SK-N-SH (cell line): Measurements from ENCODE around the gene BCAS4. TPM values are rescaled to one million over a fixed set of nuclear protein-coding genes. Genes with fewer than 3 reads are reported as not detected.

Experiments
- CTCF ChIA-PET: fragments of 300-600, 350-600 bp; formaldehyde crosslinking; extraction: SDS; loops from one replicate; lab custom pipeline; 2021; lab: Yijun Ruan, JAX
- POLR2A ChIA-PET: fragments of 350-600 bp; sonication (Branson Sonifier 250); formaldehyde crosslinking; extraction: SDS; loops from one replicate; lab custom pipeline; 2020; ENCODE audit warnings: antibody characterized with exemption, inconsistent platforms; lab: Yijun Ruan, JAX
- DNase-seq: peaks from one replicate; pipeline ENCODE4 v3.0.0; 2012
- H2AFZ ChIP-seq: fragments of 200-600 bp; sonication (generic); 2 replicates; pipeline ENCODE4 v1.8.1; 2016; ENCODE audit warnings: antibody characterized with exemption, mild to moderate bottlenecking, low read depth
- H3F3A ChIP-seq: fragments of 200-600 bp; sonication (generic); replicated peaks from 2 replicates; pipeline ENCODE3; 2016; ENCODE audit warnings: antibody characterized with exemption, mild to moderate bottlenecking; ENCODE audit not compliant: insufficient read depth
- H3K27ac ChIP-seq, 2 experiments: fragments of 200-500 bp in 1 of 2; fragments of 200-600 bp in 1 of 2; sonication (Bioruptor generic) in 1 of 2; sonication (generic), shearing (Covaris generic) in 1 of 2; 2 replicates each; pipeline versions ENCODE4 v1.5.1 to v1.6.1; 2014 to 2016; ENCODE audit warnings: low read depth in 2 of 2, inconsistent platforms in 1 of 2, low read length in 1 of 2, mild to moderate bottlenecking in 1 of 2, mixed read lengths in 1 of 2
- H3K27me3 ChIP-seq: fragments of 200-600 bp; sonication (generic), shearing (Covaris generic); 2 replicates; pipeline ENCODE4 v1.6.1; 2016; ENCODE audit warnings: mixed run types; ENCODE audit not compliant: insufficient read depth
- H3K36me3 ChIP-seq, 2 experiments: fragments of 200-500 bp in 1 of 2; fragments of 200-600 bp in 1 of 2; sonication (Bioruptor generic) in 1 of 2; sonication (generic) in 1 of 2; replicated peaks in 1 of 2; 2 replicates each; pipeline versions ENCODE3 to v1.5.1; 2014 to 2016; ENCODE audit warnings: low read length in 1 of 2, mild to moderate bottlenecking in 1 of 2; ENCODE audit not compliant: insufficient read depth in 2 of 2, control insufficient read depth in 1 of 2
- H3K4me1 ChIP-seq, 2 experiments: fragments of 200-500 bp in 1 of 2; fragments of 200-600 bp in 1 of 2; sonication (Bioruptor generic) in 1 of 2; sonication (generic), shearing (Covaris generic) in 1 of 2; 2 replicates each; pipeline versions ENCODE4 v1.5.1 to v1.6.1; 2014 to 2016; ENCODE audit warnings: low read depth in 1 of 2, low read length in 1 of 2, mixed run types in 1 of 2; ENCODE audit not compliant: insufficient read depth in 2 of 2, control insufficient read depth in 1 of 2
- H3K4me2 ChIP-seq: fragments of 200-600 bp; sonication (generic), shearing (Covaris generic); 2 replicates; pipeline ENCODE4 v1.6.1; 2017; ENCODE audit warnings: mixed run types
- H3K4me3 ChIP-seq, 2 experiments: fragments of 200-500 bp in 1 of 2; fragments of 200-600 bp in 1 of 2; sonication (Bioruptor generic) in 1 of 2; sonication (generic), shearing (Covaris generic) in 1 of 2; 2 replicates each; pipeline versions ENCODE4 v1.5.1 to v1.8.1; 2014 to 2016; ENCODE audit warnings: low read depth in 2 of 2, inconsistent platforms in 1 of 2, low read length in 1 of 2, mild to moderate bottlenecking in 1 of 2, mixed read lengths in 1 of 2, moderate library complexity in 1 of 2
- H3K79me2 ChIP-seq: fragments of 200-600 bp; sonication (generic); 2 replicates; pipeline ENCODE4 v1.8.1; 2017; ENCODE audit warnings: mild to moderate bottlenecking; ENCODE audit not compliant: insufficient read depth
- H3K9ac ChIP-seq: fragments of 200-600 bp; sonication (generic); 2 replicates; pipeline ENCODE4 v1.6.1; 2017; ENCODE audit warnings: mixed run types
- H3K9me2 ChIP-seq: fragments of 200-600 bp; sonication (generic); 2 replicates; pipeline ENCODE4 v1.6.1; 2017; ENCODE audit warnings: mixed run types
- H3K9me3 ChIP-seq: fragments of 200-600 bp; sonication (generic); 2 replicates; pipeline ENCODE4 v1.6.1; 2017; ENCODE audit warnings: mixed run types, mild to moderate bottlenecking, moderate library complexity
- H4K20me1 ChIP-seq: fragments of 200-600 bp; sonication (generic); 2 replicates; pipeline ENCODE4 v1.6.1; 2017; ENCODE audit warnings: mild to moderate bottlenecking, mixed run types; ENCODE audit not compliant: insufficient read depth
- ELF1 ChIP-seq: IDR thresholded peaks from 2 replicates; pipeline ENCODE4 v1.4.0; 2012
- EP300 ChIP-seq, 2 experiments: IDR thresholded peaks; 2 replicates each; pipeline versions ENCODE4 v1.4.0 to v1.6.1; 2012; ENCODE audit warnings: borderline replicate concordance in 1 of 2, low read depth in 1 of 2, low read length in 1 of 2
- EZH2phosphoT487 ChIP-seq: fragments of 200-600 bp; sonication (generic); IDR thresholded peaks from 2 replicates; pipeline ENCODE4 v1.6.1; 2017; ENCODE audit warnings: low read depth, mixed run types, mild to moderate bottlenecking, antibody characterized with exemption, moderate library complexity, borderline replicate concordance
- FOXM1 ChIP-seq: IDR thresholded peaks from 2 replicates; pipeline ENCODE4 v1.4.0; 2012; ENCODE audit warnings: low read depth, mild to moderate bottlenecking
- GABPA ChIP-seq: IDR thresholded peaks from 2 replicates; pipeline ENCODE4 v1.4.0; 2012; ENCODE audit warnings: low read depth, mild to moderate bottlenecking
- GATA2 ChIP-seq: sonication (generic); formaldehyde crosslinking; IDR thresholded peaks from 2 replicates; pipeline ENCODE4 v1.5.0; 2020; ENCODE audit warnings: mild to moderate bottlenecking, missing genetic modification reagents
- IRF3 ChIP-seq: fragments of 150-350 bp; IDR thresholded peaks from 2 replicates; pipeline ENCODE4 v1.6.1; 2016; ENCODE audit warnings: mild to moderate bottlenecking, low read depth, low read length
- JUND ChIP-seq: IDR thresholded peaks from 2 replicates; pipeline ENCODE4 v1.4.0; 2012
- MEF2A ChIP-seq: IDR thresholded peaks from 2 replicates; pipeline ENCODE4 v1.4.0; 2012; ENCODE audit warnings: low read depth, borderline replicate concordance
- NFIC ChIP-seq: IDR thresholded peaks from 2 replicates; pipeline ENCODE4 v1.4.0; 2012; ENCODE audit warnings: borderline replicate concordance
- POLR2AphosphoS5 ChIP-seq: IDR thresholded peaks from 2 replicates; pipeline ENCODE4 v1.6.1; 2012; ENCODE audit warnings: low read depth, low read length
- RCOR1 ChIP-seq: fragments of 150-350 bp; IDR thresholded peaks from 2 replicates; pipeline ENCODE4 v1.6.1; 2017; ENCODE audit warnings: antibody characterized with exemption, low read length
- RXRA ChIP-seq: IDR thresholded peaks from 2 replicates; pipeline ENCODE4 v1.4.0; 2012; ENCODE audit warnings: low read depth, mild to moderate bottlenecking, borderline replicate concordance
- SIN3A ChIP-seq: IDR thresholded peaks from 2 replicates; pipeline ENCODE4 v1.6.1; 2012; ENCODE audit warnings: low read depth, mild to moderate bottlenecking, low read length, moderate library complexity, borderline replicate concordance
- TAF1 ChIP-seq: IDR thresholded peaks from 2 replicates; pipeline ENCODE4 v1.6.1; 2012; ENCODE audit warnings: low read depth, mild to moderate bottlenecking, low read length, moderate library complexity, borderline replicate concordance
- TCF12 ChIP-seq: IDR thresholded peaks from 2 replicates; pipeline ENCODE4 v1.4.0; 2012
- YY1 ChIP-seq: IDR thresholded peaks from 2 replicates; pipeline ENCODE4 v1.4.0; 2012; ENCODE audit warnings: low read depth, mild to moderate bottlenecking
- WGBS: methylation state at CpG from one replicate; pipeline ENCODE4 v1.1.6; 2017; ENCODE audit warnings: low lambda C conversion rate; 5-methylcytosine and 5-hydroxymethylcytosine counted together
- polyA plus RNA-seq, 3 experiments: library from polyadenylated mRNA; depleted of rRNA; stranded (reverse); fragments of >200 nt; gene quantifications; 2 replicates each; pipeline ENCODE4 v1.2.3, GENCODE V29; 2012
- TF ChIP-seq, protein P1 (sequence below): fragments of 200-600 bp; sonication (generic); IDR thresholded peaks from 2 replicates; pipeline ENCODE4 v1.6.1; 2017; ENCODE audit warnings: antibody characterized with exemption, mild to moderate bottlenecking, moderate library complexity
- TF ChIP-seq, protein P2 (sequence below): IDR thresholded peaks from 2 replicates; pipeline ENCODE4 v1.4.0; 2012; ENCODE audit warnings: low read depth, borderline replicate concordance
- TF ChIP-seq, protein P3 (sequence below): IDR thresholded peaks from 2 replicates; pipeline ENCODE4 v1.6.1; 2012; ENCODE audit warnings: mild to moderate bottlenecking, low read depth, low read length, moderate library complexity

The BCAS4 gene
- polyA plus RNA-seq, 1 of the 3 experiments (the other 2 are of a cell fraction) = 43.8 TPM

- ChIA-PET CTCF (interaction anchor here (1.0 to 11.5 kb wide), 4 partner anchors 10 to 115 kb away, joined by 3 to 137 read pairs (median 12); partner anchors contain the start of genes ADNP and BCAS4), POLR2A (no interaction called here)
- Histone ChIP-seq H3F3A (peaks cover 51% of the 10 kb centered on the region), H3K9ac (no peak overlapping the region), H3K27me3 (no peaks in the 10 kb centered on the region), H3K4me2 (0 out of 2 replicates have a peak overlapping the region, but pooled peaks have one; percentile 65), H4K20me1 (peaks cover 100% of the 10 kb centered on the region), H3K36me3 (peaks cover 7 to 30% of the 10 kb centered on the region in 2 experiments), H3K9me2 (no peaks in the 10 kb centered on the region), H3K9me3 (no peaks in the 10 kb centered on the region), H3K4me3 (no peak overlapping the region), H3K79me2 (peaks cover 97% of the 10 kb centered on the region), H2AFZ (no peak overlapping the region), H3K4me1 (peaks cover 30 to 37% of the 10 kb centered on the region in 2 experiments), H3K27ac (peak overlapping the region; percentile 31 to 85; a peak in 1 of 4 replicates)
- TF ChIP-seq RCOR1 (no peak), POLR2AphosphoS5 (no peak), TAF1 (no peak), FOXM1 (no peak), TCF12 (no peak), SIN3A (no peak), YY1 (no peak), RXRA (no peak), EP300 (IDR thresholded peaks at IDR 0.05; ENCODE audit: borderline replicate concordance in 1 of 2, low read depth in 1 of 2, low read length in 1 of 2) (no peak), GATA2 (CRISPR knock-in tag) (no peak), NFIC (no peak), GABPA (no peak), ELF1 (no peak), IRF3 (no peak), MEF2A (no peak), JUND (no peak), EZH2phosphoT487 (no peak)
- TF ChIP-seq, protein P1, sequence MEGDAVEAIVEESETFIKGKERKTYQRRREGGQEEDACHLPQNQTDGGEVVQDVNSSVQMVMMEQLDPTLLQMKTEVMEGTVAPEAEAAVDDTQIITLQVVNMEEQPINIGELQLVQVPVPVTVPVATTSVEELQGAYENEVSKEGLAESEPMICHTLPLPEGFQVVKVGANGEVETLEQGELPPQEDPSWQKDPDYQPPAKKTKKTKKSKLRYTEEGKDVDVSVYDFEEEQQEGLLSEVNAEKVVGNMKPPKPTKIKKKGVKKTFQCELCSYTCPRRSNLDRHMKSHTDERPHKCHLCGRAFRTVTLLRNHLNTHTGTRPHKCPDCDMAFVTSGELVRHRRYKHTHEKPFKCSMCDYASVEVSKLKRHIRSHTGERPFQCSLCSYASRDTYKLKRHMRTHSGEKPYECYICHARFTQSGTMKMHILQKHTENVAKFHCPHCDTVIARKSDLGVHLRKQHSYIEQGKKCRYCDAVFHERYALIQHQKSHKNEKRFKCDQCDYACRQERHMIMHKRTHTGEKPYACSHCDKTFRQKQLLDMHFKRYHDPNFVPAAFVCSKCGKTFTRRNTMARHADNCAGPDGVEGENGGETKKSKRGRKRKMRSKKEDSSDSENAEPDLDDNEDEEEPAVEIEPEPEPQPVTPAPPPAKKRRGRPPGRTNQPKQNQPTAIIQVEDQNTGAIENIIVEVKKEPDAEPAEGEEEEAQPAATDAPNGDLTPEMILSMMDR = no peak
- TF ChIP-seq, protein P2, sequence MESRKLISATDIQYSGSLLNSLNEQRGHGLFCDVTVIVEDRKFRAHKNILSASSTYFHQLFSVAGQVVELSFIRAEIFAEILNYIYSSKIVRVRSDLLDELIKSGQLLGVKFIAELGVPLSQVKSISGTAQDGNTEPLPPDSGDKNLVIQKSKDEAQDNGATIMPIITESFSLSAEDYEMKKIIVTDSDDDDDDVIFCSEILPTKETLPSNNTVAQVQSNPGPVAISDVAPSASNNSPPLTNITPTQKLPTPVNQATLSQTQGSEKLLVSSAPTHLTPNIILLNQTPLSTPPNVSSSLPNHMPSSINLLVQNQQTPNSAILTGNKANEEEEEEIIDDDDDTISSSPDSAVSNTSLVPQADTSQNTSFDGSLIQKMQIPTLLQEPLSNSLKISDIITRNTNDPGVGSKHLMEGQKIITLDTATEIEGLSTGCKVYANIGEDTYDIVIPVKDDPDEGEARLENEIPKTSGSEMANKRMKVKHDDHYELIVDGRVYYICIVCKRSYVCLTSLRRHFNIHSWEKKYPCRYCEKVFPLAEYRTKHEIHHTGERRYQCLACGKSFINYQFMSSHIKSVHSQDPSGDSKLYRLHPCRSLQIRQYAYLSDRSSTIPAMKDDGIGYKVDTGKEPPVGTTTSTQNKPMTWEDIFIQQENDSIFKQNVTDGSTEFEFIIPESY = no peak
- TF ChIP-seq, protein P3, sequence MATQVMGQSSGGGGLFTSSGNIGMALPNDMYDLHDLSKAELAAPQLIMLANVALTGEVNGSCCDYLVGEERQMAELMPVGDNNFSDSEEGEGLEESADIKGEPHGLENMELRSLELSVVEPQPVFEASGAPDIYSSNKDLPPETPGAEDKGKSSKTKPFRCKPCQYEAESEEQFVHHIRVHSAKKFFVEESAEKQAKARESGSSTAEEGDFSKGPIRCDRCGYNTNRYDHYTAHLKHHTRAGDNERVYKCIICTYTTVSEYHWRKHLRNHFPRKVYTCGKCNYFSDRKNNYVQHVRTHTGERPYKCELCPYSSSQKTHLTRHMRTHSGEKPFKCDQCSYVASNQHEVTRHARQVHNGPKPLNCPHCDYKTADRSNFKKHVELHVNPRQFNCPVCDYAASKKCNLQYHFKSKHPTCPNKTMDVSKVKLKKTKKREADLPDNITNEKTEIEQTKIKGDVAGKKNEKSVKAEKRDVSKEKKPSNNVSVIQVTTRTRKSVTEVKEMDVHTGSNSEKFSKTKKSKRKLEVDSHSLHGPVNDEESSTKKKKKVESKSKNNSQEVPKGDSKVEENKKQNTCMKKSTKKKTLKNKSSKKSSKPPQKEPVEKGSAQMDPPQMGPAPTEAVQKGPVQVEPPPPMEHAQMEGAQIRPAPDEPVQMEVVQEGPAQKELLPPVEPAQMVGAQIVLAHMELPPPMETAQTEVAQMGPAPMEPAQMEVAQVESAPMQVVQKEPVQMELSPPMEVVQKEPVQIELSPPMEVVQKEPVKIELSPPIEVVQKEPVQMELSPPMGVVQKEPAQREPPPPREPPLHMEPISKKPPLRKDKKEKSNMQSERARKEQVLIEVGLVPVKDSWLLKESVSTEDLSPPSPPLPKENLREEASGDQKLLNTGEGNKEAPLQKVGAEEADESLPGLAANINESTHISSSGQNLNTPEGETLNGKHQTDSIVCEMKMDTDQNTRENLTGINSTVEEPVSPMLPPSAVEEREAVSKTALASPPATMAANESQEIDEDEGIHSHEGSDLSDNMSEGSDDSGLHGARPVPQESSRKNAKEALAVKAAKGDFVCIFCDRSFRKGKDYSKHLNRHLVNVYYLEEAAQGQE = no peak
- DNase-seq = no peak
- 99% methylated on average over 3 of the region's 3 CpGs for WGBS
Measured at GRCh38 chr20:50909413-50909812, 114.6 kb downstream of the BCAS4 start.
